H9 (cell line): Measurements from ENCODE around the gene ECHDC3. TPM values are rescaled to one million over a fixed set of nuclear protein-coding genes. Genes with fewer than 3 reads are reported as not detected.

Experiments
- DNase-seq: peaks from one replicate; pipeline ENCODE4 v3.0.0-alpha.2; 2017
- H2AFZ ChIP-seq: one replicate; pipeline ENCODE4 v1.6.1; 2013; ENCODE audit warnings: mild to moderate bottlenecking, low read length, control low read depth, moderate library complexity
- H2AK5ac ChIP-seq: 2 replicates; pipeline ENCODE4 v1.6.1; 2013; ENCODE audit warnings: low read length, control low read depth, mixed read lengths; ENCODE audit not compliant: insufficient read length
- H2BK120ac ChIP-seq: one replicate; pipeline ENCODE4 v1.6.1; 2013; ENCODE audit warnings: low read depth, mild to moderate bottlenecking, low read length, control low read depth, inconsistent platforms; ENCODE audit not compliant: poor library complexity, severe bottlenecking
- H2BK12ac ChIP-seq: 2 replicates; pipeline ENCODE4 v1.6.1; 2013; ENCODE audit warnings: low read length, control low read depth, mixed read lengths, low read depth; ENCODE audit not compliant: insufficient read length
- H2BK15ac ChIP-seq: 2 replicates; pipeline ENCODE4 v1.6.1; 2013; ENCODE audit warnings: low read depth, low read length, control low read depth
- H2BK20ac ChIP-seq: one replicate; pipeline ENCODE4 v1.6.1; 2013; ENCODE audit warnings: low read depth, mild to moderate bottlenecking, low read length, control low read depth, inconsistent platforms; ENCODE audit not compliant: poor library complexity, severe bottlenecking
- H2BK5ac ChIP-seq: 2 replicates; pipeline ENCODE4 v1.6.1; 2013; ENCODE audit warnings: low read length, control low read depth, mixed read lengths; ENCODE audit not compliant: insufficient read length
- H3K14ac ChIP-seq: 2 replicates; pipeline ENCODE4 v1.6.1; 2013; ENCODE audit warnings: low read length, control low read depth; ENCODE audit not compliant: insufficient read depth
- H3K18ac ChIP-seq: 2 replicates; pipeline ENCODE4 v1.6.1; 2013; ENCODE audit warnings: low read depth, mild to moderate bottlenecking, mixed read lengths, low read length, control low read depth; ENCODE audit not compliant: insufficient read length
- H3K23ac ChIP-seq: 2 replicates; pipeline ENCODE4 v1.6.1; 2013; ENCODE audit warnings: low read length, control low read depth, mixed read lengths, low read depth; ENCODE audit not compliant: insufficient read length
- H3K23me2 ChIP-seq: 2 replicates; pipeline ENCODE4 v1.6.1; 2013; ENCODE audit warnings: low read depth, mild to moderate bottlenecking, mixed read lengths, low read length, control low read depth; ENCODE audit not compliant: insufficient read length, poor library complexity, severe bottlenecking
- H3K27ac ChIP-seq: 2 replicates; pipeline ENCODE4 v1.5.1; 2013; ENCODE audit warnings: low read length, control low read depth, mixed read lengths, low read depth; ENCODE audit not compliant: insufficient read length
- H3K27me3 ChIP-seq: 2 replicates; pipeline ENCODE4 v1.6.1; 2013; ENCODE audit warnings: low read length, control low read depth, inconsistent platforms; ENCODE audit not compliant: insufficient read depth
- H3K4ac ChIP-seq: 2 replicates; pipeline ENCODE4 v1.6.1; 2013; ENCODE audit warnings: low read depth, mild to moderate bottlenecking, control low read depth, inconsistent platforms, low read length, moderate library complexity
- H3K4me1 ChIP-seq: 2 replicates; pipeline ENCODE4 v1.6.1; 2013; ENCODE audit warnings: low read length, control low read depth, inconsistent platforms; ENCODE audit not compliant: insufficient read depth
- H3K4me2 ChIP-seq: 2 replicates; pipeline ENCODE4 v1.6.1; 2013; ENCODE audit warnings: low read length, control low read depth, mixed read lengths; ENCODE audit not compliant: insufficient read length, insufficient read depth
- H3K56ac ChIP-seq: 2 replicates; pipeline ENCODE4 v1.6.1; 2013; ENCODE audit warnings: low read depth, mild to moderate bottlenecking, mixed read lengths, low read length, control low read depth; ENCODE audit not compliant: insufficient read length
- H3K79me1 ChIP-seq: 2 replicates; pipeline ENCODE4 v1.6.1; 2013; ENCODE audit warnings: low read depth, mild to moderate bottlenecking, moderate library complexity, low read length, control low read depth, inconsistent platforms; ENCODE audit not compliant: insufficient read depth, poor library complexity, severe bottlenecking
- H3K79me2 ChIP-seq: 2 replicates; pipeline ENCODE4 v1.6.1; 2013; ENCODE audit warnings: low read length, control low read depth, inconsistent platforms; ENCODE audit not compliant: insufficient read depth
- H3K9ac ChIP-seq: 2 replicates; pipeline ENCODE4 v1.6.1; 2013; ENCODE audit warnings: low read length, control low read depth, mixed read lengths; ENCODE audit not compliant: insufficient read length; ENCODE audit errors: extremely low read depth
- H3K9me3 ChIP-seq: one replicate; pipeline ENCODE4 v1.6.1; 2013; ENCODE audit warnings: low read depth, low read length, inconsistent platforms; ENCODE audit not compliant: control insufficient read depth
- H3T11ph ChIP-seq: one replicate; pipeline ENCODE4 v1.6.1; 2013; ENCODE audit warnings: mild to moderate bottlenecking, low read length, control low read depth, inconsistent platforms
- H4K20me1 ChIP-seq: one replicate; pipeline ENCODE4 v1.6.1; 2013; ENCODE audit not compliant: control insufficient read depth, insufficient read length, insufficient read depth
- H4K5ac ChIP-seq: 2 replicates; pipeline ENCODE4 v1.6.1; 2013; ENCODE audit warnings: low read depth, mild to moderate bottlenecking, mixed read lengths, low read length, control low read depth; ENCODE audit not compliant: insufficient read length
- H4K8ac ChIP-seq: replicated peaks from 2 replicates; pipeline ENCODE4 v1.6.1; 2013; ENCODE audit warnings: low read length, control low read depth, mixed read lengths, low read depth; ENCODE audit not compliant: insufficient read length
- H4K91ac ChIP-seq: 2 replicates; pipeline ENCODE4 v1.6.1; 2013; ENCODE audit warnings: low read depth, mild to moderate bottlenecking, moderate library complexity, mixed read lengths, low read length, control low read depth; ENCODE audit not compliant: insufficient read length
- H3K27ac Mint-ChIP-seq, 3 experiments: 2 replicates in 2 of 3; 3 replicates in 1 of 3; pipeline ENCODE4 v1.8.0; 2020 to 2021; ENCODE audit warnings: mixed read lengths in 3 of 3, mild to moderate bottlenecking in 1 of 3, moderate library complexity in 1 of 3
- H3K27me3 Mint-ChIP-seq: 2 replicates; pipeline ENCODE4 v1.8.0; 2021; ENCODE audit warnings: low read depth, mild to moderate bottlenecking, moderate library complexity, mixed read lengths
- H3K36me3 Mint-ChIP-seq, 3 experiments: 2 replicates in 2 of 3; 3 replicates in 1 of 3; pipeline ENCODE4 v1.8.0; 2020 to 2021; ENCODE audit warnings: low read depth in 3 of 3, mixed read lengths in 3 of 3; ENCODE audit not compliant: insufficient read depth in 1 of 3
- H3K4me1 Mint-ChIP-seq, 2 experiments: 2 replicates each; pipeline ENCODE4 v1.8.0; 2020; ENCODE audit warnings: mixed read lengths in 2 of 2
- H3K4me3 Mint-ChIP-seq, 2 experiments: 2 replicates in 1 of 2; 3 replicates in 1 of 2; pipeline ENCODE4 v1.8.0; 2020 to 2021; ENCODE audit warnings: mild to moderate bottlenecking in 2 of 2, mixed read lengths in 2 of 2, moderate library complexity in 1 of 2
- H3K9me3 Mint-ChIP-seq, 2 experiments: 2 replicates in 1 of 2; 3 replicates in 1 of 2; pipeline ENCODE4 v1.8.0; 2020; ENCODE audit warnings: mild to moderate bottlenecking in 2 of 2, mixed read lengths in 2 of 2, moderate library complexity in 1 of 2
- CTCF ChIP-seq: fragments of 200-600 bp; sonication (generic); conservative IDR thresholded peaks from 3 replicates; pipeline ENCODE4 v1.8.0; 2021; ENCODE audit warnings: antibody characterized with exemption, mild to moderate bottlenecking
- WGBS: extraction: QIAGEN DNeasy Blood & Tissue Kit; methylation state at CpG from one replicate; pipeline ENCODE4 v1.1.7; 2013; ENCODE audit warnings: missing lambda C conversion rate, low lambda C conversion rate, mixed read lengths; ENCODE audit not compliant: insufficient read length; ENCODE audit errors: extremely low coverage; 5-methylcytosine and 5-hydroxymethylcytosine counted together
- total RNA-seq: library from RNA; stranded (reverse); gene quantifications from 2 replicates; pipeline ENCODE4 v1.2.1, GENCODE V29; 2021

Gene ECHDC3
- total RNA-seq, 1 experiment from 2014 or later, result 9.3 TPM

DNA sequence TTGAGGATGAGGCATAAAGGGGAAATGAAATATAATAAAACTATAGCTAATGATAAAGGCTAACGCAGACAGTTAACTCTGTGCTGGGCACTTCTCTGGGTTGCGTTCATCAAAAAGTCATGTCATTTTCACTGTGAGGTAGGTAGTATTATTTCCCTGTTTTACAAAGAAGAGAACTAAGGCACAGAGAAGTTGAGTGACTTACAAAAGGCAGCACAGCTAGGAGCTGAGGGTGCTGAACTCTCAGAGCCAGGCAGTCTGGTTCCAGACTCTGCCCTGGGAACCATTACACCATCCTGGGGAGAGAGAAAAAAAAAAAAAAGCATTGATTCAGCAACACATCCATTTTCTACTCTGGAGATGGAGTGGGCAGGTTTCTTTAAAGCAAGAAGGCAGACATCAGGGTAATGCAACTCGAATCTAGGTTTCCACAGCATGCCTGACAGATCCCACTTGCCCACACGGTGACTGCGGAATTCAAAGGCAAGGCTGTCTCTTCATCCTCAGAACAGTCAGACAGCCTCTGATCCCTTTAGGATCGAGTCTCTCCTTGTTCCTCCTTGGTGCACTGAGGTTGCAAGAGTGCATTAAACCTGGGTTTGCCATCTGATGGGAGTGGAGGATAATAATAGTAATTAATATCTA is 40.6 kb upstream of the ECHDC3 start:
- H3K4me1 Mint-ChIP-seq, result peaks cover 0 to 4% of the 10 kb centered on the region in 2 experiments; a peak in 2 of 4 replicates
- no peak overlapping the region for H3K4me3 Mint-ChIP-seq
- Histone ChIP-seq H4K5ac (no peak overlapping the region), H3K9ac (no peak overlapping the region), H3K9me3 (no peaks in the 10 kb centered on the region), H3K27ac (no peak overlapping the region), H4K20me1 (no peaks in the 10 kb centered on the region), H3K4ac (no peak overlapping the region), H3K4me1 (no peaks in the 10 kb centered on the region; the same call in 1 of the 2 replicates), H2AFZ (no peak overlapping the region), H2AK5ac (no peak overlapping the region), H3K14ac (no peak overlapping the region), H4K8ac (no peak overlapping the region), H3K79me2 (no peaks in the 10 kb centered on the region), H3K23ac (no peak overlapping the region), H3K23me2 (no peaks in the 10 kb centered on the region), H2BK15ac (no peak overlapping the region), H3K18ac (no peak overlapping the region), H4K91ac (no peak overlapping the region), H2BK20ac (no peak overlapping the region), H2BK5ac (no peak overlapping the region), H3K56ac (no peak overlapping the region), H3K79me1 (no peaks in the 10 kb centered on the region), H2BK12ac (no peak overlapping the region), H3K27me3 (no peaks in the 10 kb centered on the region), H2BK120ac (no peak overlapping the region), H3T11ph (no peak overlapping the region), H3K4me2 (no peak overlapping the region)
- no peaks in the 10 kb centered on the region for H3K27me3 Mint-ChIP-seq
- TF ChIP-seq CTCF, result no peak
- H3K36me3 Mint-ChIP-seq, result no peaks in the 10 kb centered on the region; a peak in 1 of 7 replicates
- H3K9me3 Mint-ChIP-seq, result peaks cover 0 to 4% of the 10 kb centered on the region in 2 experiments; a peak in 3 of 5 replicates
- no peak for DNase-seq
- H3K27ac Mint-ChIP-seq, result no peak overlapping the region; a peak in 1 of 7 replicates
- no CpG with 5 or more reads among the region's 6 CpGs for WGBS
